ENCODE results near the gene MTFR2.

Gene MTFR2

GRCh38 chr6:136188486-136188885, 61.6 kb downstream of the MTFR2 start:
- Histone ChIP-seq H4K8ac (ENCODE audit: low read length) (no peak overlapping the region), H3K14ac (ENCODE audit: low read length in 2 of 2) (no peak overlapping the region), H3K27me3 (ENCODE audit: control insufficient read depth in 1 of 2, insufficient read depth in 1 of 2, low read length in 2 of 2) (no peaks in the 10 kb centered on the region), H3K9ac (ENCODE audit: low read length) (no peak overlapping the region), H3K36me3 (ENCODE audit: control insufficient read depth in 1 of 2, insufficient read depth in 2 of 2, low read depth in 1 of 2, low read length in 2 of 2) (peaks cover 7 to 98% of the 10 kb centered on the region in 2 experiments), H2AK5ac (ENCODE audit: low read length, severe bottlenecking) (no peak overlapping the region), H3K9me3 (ENCODE audit: control insufficient read depth, low read length) (no peaks in the 10 kb centered on the region), H2BK12ac (ENCODE audit: low read length in 2 of 2) (no peak overlapping the region), H3K4ac (ENCODE audit: low read depth in 1 of 2, low read length in 2 of 2) (no peak overlapping the region), H2AFZ (ENCODE audit: low read depth, low read length) (no peak overlapping the region), H4K91ac (ENCODE audit: low read length) (no peak overlapping the region), H3K79me1 (replicated peaks; ENCODE audit: low read length, poor library complexity, severe bottlenecking) (no peaks in the 10 kb centered on the region), H3K4me3 (ENCODE audit: insufficient read depth in 1 of 2, low read depth in 1 of 2, low read length in 2 of 2) (no peak overlapping the region), H3K23ac (ENCODE audit: low read length in 2 of 2) (no peak overlapping the region), H2BK15ac (ENCODE audit: low read depth, poor library complexity, severe bottlenecking) (no peak overlapping the region), H3K4me2 (ENCODE audit: low read length, poor library complexity, severe bottlenecking) (no peak overlapping the region), H2BK5ac (ENCODE audit: low read depth, low read length, poor library complexity, severe bottlenecking) (no peak overlapping the region), H3K27ac (ENCODE audit: low read length, poor library complexity, severe bottlenecking) (no peak overlapping the region), H3K4me1 (ENCODE audit: control insufficient read depth, insufficient read depth, low read depth, low read length) (no peaks in the 10 kb centered on the region), H2BK120ac (ENCODE audit: low read depth, low read length) (no peak overlapping the region), H3K18ac (ENCODE audit: low read depth in 1 of 2, low read length in 2 of 2) (no peak overlapping the region)
- DNase-seq, result no peak
- 73% methylated on average over 2 of the region's 2 CpGs for WGBS

- Histone ChIP-seq H2AFZ (ENCODE audit: low read depth, low read length) (no peak overlapping the region), H2BK120ac (ENCODE audit: low read depth, low read length) (no peak overlapping the region), H3K36me3 (ENCODE audit: control insufficient read depth in 1 of 2, insufficient read depth in 2 of 2, low read depth in 1 of 2, low read length in 2 of 2) (peaks cover 0 to 94% of the 10 kb centered on the region in 2 experiments), H3K14ac (ENCODE audit: low read length in 2 of 2) (no peak overlapping the region), H3K27ac (ENCODE audit: low read length, poor library complexity, severe bottlenecking) (no peak overlapping the region), H3K4ac (ENCODE audit: low read depth in 1 of 2, low read length in 2 of 2) (no peak overlapping the region), H2BK5ac (ENCODE audit: low read depth, low read length, poor library complexity, severe bottlenecking) (no peak overlapping the region), H3K9me3 (ENCODE audit: control insufficient read depth, low read length) (no peaks in the 10 kb centered on the region), H3K9ac (ENCODE audit: low read length) (no peak overlapping the region), H2AK5ac (ENCODE audit: low read length, severe bottlenecking) (no peak overlapping the region), H2BK15ac (ENCODE audit: low read depth, poor library complexity, severe bottlenecking) (no peak overlapping the region), H3K27me3 (ENCODE audit: control insufficient read depth in 1 of 2, insufficient read depth in 1 of 2, low read length in 2 of 2) (no peaks in the 10 kb centered on the region), H4K91ac (ENCODE audit: low read length) (no peak overlapping the region), H3K79me1 (replicated peaks; ENCODE audit: low read length, poor library complexity, severe bottlenecking) (no peaks in the 10 kb centered on the region), H2BK12ac (ENCODE audit: low read length in 2 of 2) (no peak overlapping the region), H3K4me3 (ENCODE audit: insufficient read depth in 1 of 2, low read depth in 1 of 2, low read length in 2 of 2) (no peak overlapping the region), H3K4me2 (ENCODE audit: low read length, poor library complexity, severe bottlenecking) (no peak overlapping the region), H3K23ac (ENCODE audit: low read length in 2 of 2) (no peak overlapping the region), H3K18ac (ENCODE audit: low read depth in 1 of 2, low read length in 2 of 2) (no peak overlapping the region), H3K4me1 (ENCODE audit: control insufficient read depth, insufficient read depth, low read depth, low read length) (no peaks in the 10 kb centered on the region), H4K8ac (ENCODE audit: low read length) (no peak overlapping the region)
- WGBS, result no CpG with 5 or more reads among the region's 1 CpG
- DNase-seq, result no peak
Observed at GRCh38 chr6:136186363-136186762, 63.7 kb downstream of the MTFR2 start.

- DNase-seq, result no peak
- Histone ChIP-seq H3K9me3 (ENCODE audit: control insufficient read depth, low read length) (no peaks in the 10 kb centered on the region), H3K27ac (ENCODE audit: low read length, poor library complexity, severe bottlenecking) (no peak overlapping the region), H2BK120ac (ENCODE audit: low read depth, low read length) (no peak overlapping the region), H3K18ac (ENCODE audit: low read depth in 1 of 2, low read length in 2 of 2) (no peak overlapping the region), H3K4me3 (ENCODE audit: insufficient read depth in 1 of 2, low read depth in 1 of 2, low read length in 2 of 2) (no peak overlapping the region), H3K79me1 (replicated peaks; ENCODE audit: low read length, poor library complexity, severe bottlenecking) (no peaks in the 10 kb centered on the region), H2BK12ac (ENCODE audit: low read length in 2 of 2) (no peak overlapping the region), H3K4me2 (ENCODE audit: low read length, poor library complexity, severe bottlenecking) (no peak overlapping the region), H2BK5ac (ENCODE audit: low read depth, low read length, poor library complexity, severe bottlenecking) (no peak overlapping the region), H3K27me3 (ENCODE audit: control insufficient read depth in 1 of 2, insufficient read depth in 1 of 2, low read length in 2 of 2) (no peaks in the 10 kb centered on the region), H2BK15ac (ENCODE audit: low read depth, poor library complexity, severe bottlenecking) (no peak overlapping the region), H3K23ac (ENCODE audit: low read length in 2 of 2) (no peak overlapping the region), H2AK5ac (ENCODE audit: low read length, severe bottlenecking) (no peak overlapping the region), H2AFZ (ENCODE audit: low read depth, low read length) (no peak overlapping the region), H3K14ac (ENCODE audit: low read length in 2 of 2) (no peak overlapping the region), H4K8ac (ENCODE audit: low read length) (no peak overlapping the region), H3K4ac (ENCODE audit: low read depth in 1 of 2, low read length in 2 of 2) (no peak overlapping the region), H3K36me3 (ENCODE audit: control insufficient read depth in 1 of 2, insufficient read depth in 2 of 2, low read depth in 1 of 2, low read length in 2 of 2) (peaks cover 0 to 94% of the 10 kb centered on the region in 2 experiments), H3K4me1 (ENCODE audit: control insufficient read depth, insufficient read depth, low read depth, low read length) (no peaks in the 10 kb centered on the region), H4K91ac (ENCODE audit: low read length) (no peak overlapping the region), H3K9ac (ENCODE audit: low read length) (no peak overlapping the region)
- 100% methylated on average over 1 of the region's 1 CpG for WGBS
Observed at GRCh38 chr6:136184738-136185137, 65.4 kb downstream of the MTFR2 start.

DNA sequence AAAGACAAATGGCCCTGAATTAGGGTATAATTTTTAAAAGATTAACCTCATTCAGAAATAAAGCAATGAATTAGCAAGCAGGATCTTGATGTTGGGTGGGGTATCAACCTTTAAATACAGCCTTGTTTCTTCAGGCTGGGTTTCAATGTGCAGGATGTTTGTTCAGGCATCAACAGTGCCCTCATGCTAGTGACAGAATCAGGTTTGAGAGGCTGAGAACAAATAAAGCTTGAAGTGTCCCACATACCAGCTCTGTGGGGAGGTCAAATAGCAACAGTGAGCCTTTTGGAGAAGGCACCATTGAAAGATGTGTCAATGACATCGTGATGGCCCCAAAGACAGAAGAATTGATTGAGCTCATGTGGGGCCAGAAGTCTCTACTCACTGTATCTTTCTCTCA, 68.2 kb downstream of the MTFR2 start:
- Histone ChIP-seq H3K4ac (ENCODE audit: low read depth in 1 of 2, low read length in 2 of 2) (no peak overlapping the region), H3K27ac (ENCODE audit: low read length, poor library complexity, severe bottlenecking) (no peak overlapping the region), H3K9ac (ENCODE audit: low read length) (no peak overlapping the region), H3K4me1 (ENCODE audit: control insufficient read depth, insufficient read depth, low read depth, low read length) (no peaks in the 10 kb centered on the region), H2AFZ (ENCODE audit: low read depth, low read length) (no peak overlapping the region), H3K36me3 (ENCODE audit: control insufficient read depth in 1 of 2, insufficient read depth in 2 of 2, low read depth in 1 of 2, low read length in 2 of 2) (peaks cover 0 to 94% of the 10 kb centered on the region in 2 experiments), H2AK5ac (ENCODE audit: low read length, severe bottlenecking) (no peak overlapping the region), H4K8ac (ENCODE audit: low read length) (no peak overlapping the region), H2BK15ac (ENCODE audit: low read depth, poor library complexity, severe bottlenecking) (no peak overlapping the region), H3K18ac (ENCODE audit: low read depth in 1 of 2, low read length in 2 of 2) (no peak overlapping the region), H3K4me2 (ENCODE audit: low read length, poor library complexity, severe bottlenecking) (no peak overlapping the region), H3K4me3 (ENCODE audit: insufficient read depth in 1 of 2, low read depth in 1 of 2, low read length in 2 of 2) (no peak overlapping the region), H4K91ac (ENCODE audit: low read length) (no peak overlapping the region), H3K14ac (ENCODE audit: low read length in 2 of 2) (no peak overlapping the region), H2BK12ac (ENCODE audit: low read length in 2 of 2) (no peak overlapping the region), H3K79me1 (replicated peaks; ENCODE audit: low read length, poor library complexity, severe bottlenecking) (no peaks in the 10 kb centered on the region), H3K9me3 (ENCODE audit: control insufficient read depth, low read length) (no peaks in the 10 kb centered on the region), H3K23ac (ENCODE audit: low read length in 2 of 2) (no peak overlapping the region), H3K27me3 (ENCODE audit: control insufficient read depth in 1 of 2, insufficient read depth in 1 of 2, low read length in 2 of 2) (no peaks in the 10 kb centered on the region), H2BK5ac (ENCODE audit: low read depth, low read length, poor library complexity, severe bottlenecking) (no peak overlapping the region), H2BK120ac (ENCODE audit: low read depth, low read length) (no peak overlapping the region)
- no peak for DNase-seq
- 100% methylated on average over 1 of the region's 1 CpG for WGBS

All from mesenchymal stem cell (in vitro differentiated cells and primary cell).